Measurements from ENCODE around the gene SRCAP. TPM values are rescaled to one million over a fixed set of nuclear protein-coding genes. Genes with fewer than 3 reads are reported as not detected.

SRCAP gene
- total RNA-seq, 1 donor from 2014 or later = 94.5 TPM

GRCh38 chr16:30766206-30766932 lies 67.4 kb downstream of the SRCAP start:
- Mint-ChIP-seq H3K4me1 (peaks cover 18% of the 10 kb centered on the region), H3K9me3 (no peaks in the 10 kb centered on the region), H3K27ac (ENCODE audit: unreplicated experiment) (no peak overlapping the region), H3K36me3 (ENCODE audit: low read depth) (peaks cover 12% of the 10 kb centered on the region), H3K4me3 (peak overlapping the region; percentile 34), H3K27me3 (ENCODE audit: low read depth) (no peaks in the 10 kb centered on the region)
- TF ChIP-seq CTCF (conservative IDR thresholded peaks at IDR 0.05) = no peak
- DNase-seq (ENCODE audit: low read depth, low spot score) = no peak

GRCh38 chr16:30766933-30767284 lies 67.9 kb downstream of the SRCAP start:
- H3K9me3 Mint-ChIP-seq = no peaks in the 10 kb centered on the region
- H3K27ac Mint-ChIP-seq (ENCODE audit: unreplicated experiment) = no peak overlapping the region
- DNase-seq (ENCODE audit: low read depth, low spot score) = no peak

GRCh38 chr16:30767767-30768465 lies 68.9 kb downstream of the SRCAP start:
- no peak overlapping the region for H3K4me3 Mint-ChIP-seq
- H3K4me1 Mint-ChIP-seq = peaks cover 13% of the 10 kb centered on the region
- H3K27me3 Mint-ChIP-seq (ENCODE audit: low read depth) = no peaks in the 10 kb centered on the region
- no peaks in the 10 kb centered on the region for H3K9me3 Mint-ChIP-seq
- TF ChIP-seq CTCF (conservative IDR thresholded peaks at IDR 0.05) = no peak
- peaks cover 18% of the 10 kb centered on the region for H3K36me3 Mint-ChIP-seq (ENCODE audit: low read depth)
- no peak for DNase-seq (ENCODE audit: low read depth, low spot score)
- no peak overlapping the region for H3K27ac Mint-ChIP-seq (ENCODE audit: unreplicated experiment)

More at GRCh38 chr16:30766933-30767284, 67.9 kb downstream of the SRCAP start:
- no peaks in the 10 kb centered on the region for H3K27me3 Mint-ChIP-seq (ENCODE audit: low read depth)
- H3K4me1 Mint-ChIP-seq = peaks cover 15% of the 10 kb centered on the region
- peaks cover 12% of the 10 kb centered on the region for H3K36me3 Mint-ChIP-seq (ENCODE audit: low read depth)
- no peak for TF ChIP-seq CTCF (conservative IDR thresholded peaks at IDR 0.05)
- H3K4me3 Mint-ChIP-seq = peak overlapping the region; percentile 31

- DNase-seq (ENCODE audit: low read depth, low spot score) = no peak
- H3K4me3 Mint-ChIP-seq = no peak overlapping the region
- no peak overlapping the region for H3K27ac Mint-ChIP-seq (ENCODE audit: unreplicated experiment)
- H3K9me3 Mint-ChIP-seq = no peaks in the 10 kb centered on the region
- no peak for TF ChIP-seq CTCF (conservative IDR thresholded peaks at IDR 0.05)
- H3K36me3 Mint-ChIP-seq (ENCODE audit: low read depth) = peaks cover 18% of the 10 kb centered on the region
- H3K27me3 Mint-ChIP-seq (ENCODE audit: low read depth) = peaks cover 2% of the 10 kb centered on the region
- H3K4me1 Mint-ChIP-seq = peaks cover 7% of the 10 kb centered on the region
These were observed 69.7 kb downstream of the SRCAP start for GRCh38 chr16:30768583-30769181.

GRCh38 chr16:30769379-30770089 lies 70.6 kb downstream of the SRCAP start:
- peaks cover 5% of the 10 kb centered on the region for H3K4me1 Mint-ChIP-seq
- peaks cover 18% of the 10 kb centered on the region for H3K36me3 Mint-ChIP-seq (ENCODE audit: low read depth)
- no peak for TF ChIP-seq CTCF (conservative IDR thresholded peaks at IDR 0.05)
- H3K27ac Mint-ChIP-seq (ENCODE audit: unreplicated experiment) = no peak overlapping the region
- H3K9me3 Mint-ChIP-seq = no peaks in the 10 kb centered on the region
- no peak overlapping the region for H3K4me3 Mint-ChIP-seq
- H3K27me3 Mint-ChIP-seq (ENCODE audit: low read depth) = peaks cover 2% of the 10 kb centered on the region
- no peak for DNase-seq (ENCODE audit: low read depth, low spot score)

All from neural crest cell (in vitro differentiated cells).